Ectodermal cell (in vitro differentiated cells): ENCODE measurements around the gene SLC38A10.

ENCODE experiments used
- H3K27ac ChIP-seq: 2 replicates; pipeline ENCODE4 v1.7.0; 2013; ENCODE audit warnings: mild to moderate bottlenecking, low read depth, low read length; ENCODE audit not compliant: insufficient read depth, poor library complexity, severe bottlenecking
- H3K27me3 ChIP-seq: 2 replicates; pipeline ENCODE4 v1.7.0; 2013; ENCODE audit warnings: mild to moderate bottlenecking, low read length; ENCODE audit not compliant: insufficient read depth, control insufficient read depth, poor library complexity, severe bottlenecking
- H3K36me3 ChIP-seq: one replicate; pipeline ENCODE4 v1.7.0; 2013; ENCODE audit warnings: low read length; ENCODE audit not compliant: control insufficient read depth, insufficient read depth
- H3K4me1 ChIP-seq: one replicate; pipeline ENCODE4 v1.7.0; 2013; ENCODE audit warnings: low read length; ENCODE audit not compliant: control insufficient read depth, insufficient read depth
- H3K4me3 ChIP-seq: 2 replicates; pipeline ENCODE4 v1.7.0; 2013; ENCODE audit warnings: low read depth, low read length, control low read depth; ENCODE audit not compliant: insufficient read depth
- H3K9me3 ChIP-seq: 2 replicates; pipeline ENCODE4 v1.7.0; 2013; ENCODE audit warnings: mild to moderate bottlenecking, low read length, moderate library complexity; ENCODE audit not compliant: control insufficient read depth
- WGBS, 2 experiments: methylation state at CpG; one replicate each; pipeline ENCODE4 v1.1.7; 2013; ENCODE audit warnings: missing lambda C conversion rate in 2 of 2; 5-methylcytosine and 5-hydroxymethylcytosine counted together

The SLC38A10 gene

GRCh38 chr17:81261582-81262336 is 33.3 kb downstream of the SLC38A10 start:
- no peaks in the 10 kb centered on the region for H3K4me1 ChIP-seq
- no peaks in the 10 kb centered on the region for H3K9me3 ChIP-seq
- no peak overlapping the region for H3K4me3 ChIP-seq
- H3K27ac ChIP-seq: no peak overlapping the region
- 95% methylated on average over 36 of the region's 36 CpGs for WGBS, 2 experiments
- no peaks in the 10 kb centered on the region for H3K27me3 ChIP-seq
- H3K36me3 ChIP-seq: no peaks in the 10 kb centered on the region

GRCh38 chr17:81261096-81261495 is 34.0 kb downstream of the SLC38A10 start:
- 92 to 93% methylated on average over 18 of the region's 18 CpGs for WGBS, 2 experiments
- Histone ChIP-seq H3K4me1 (no peaks in the 10 kb centered on the region), H3K9me3 (no peaks in the 10 kb centered on the region), H3K27me3 (no peaks in the 10 kb centered on the region), H3K36me3 (no peaks in the 10 kb centered on the region), H3K27ac (no peak overlapping the region), H3K4me3 (no peak overlapping the region)

GRCh38 chr17:81260641-81261040 is 34.5 kb downstream of the SLC38A10 start:
- H3K4me3 ChIP-seq: no peak overlapping the region
- H3K4me1 ChIP-seq: no peaks in the 10 kb centered on the region
- H3K27ac ChIP-seq: no peak overlapping the region
- 95 to 96% methylated on average over 19 of the region's 19 CpGs for WGBS, 2 experiments
- H3K36me3 ChIP-seq: no peaks in the 10 kb centered on the region
- H3K27me3 ChIP-seq: no peaks in the 10 kb centered on the region
- no peaks in the 10 kb centered on the region for H3K9me3 ChIP-seq

GRCh38 chr17:81260171-81260570 is 34.9 kb downstream of the SLC38A10 start:
- no peak overlapping the region for H3K4me3 ChIP-seq
- 94% methylated on average over 17 of the region's 17 CpGs for WGBS, 2 experiments
- no peaks in the 10 kb centered on the region for H3K36me3 ChIP-seq
- no peaks in the 10 kb centered on the region for H3K27me3 ChIP-seq
- no peaks in the 10 kb centered on the region for H3K9me3 ChIP-seq
- peaks cover 3% of the 10 kb centered on the region for H3K4me1 ChIP-seq
- no peak overlapping the region for H3K27ac ChIP-seq

GRCh38 chr17:81259058-81259605 is 36.0 kb downstream of the SLC38A10 start:
- H3K27me3 ChIP-seq: no peaks in the 10 kb centered on the region
- H3K4me1 ChIP-seq: peaks cover 6% of the 10 kb centered on the region
- no peak overlapping the region for H3K27ac ChIP-seq
- no peaks in the 10 kb centered on the region for H3K9me3 ChIP-seq
- 93% methylated on average over 23 of the region's 23 CpGs for WGBS, 2 experiments
- H3K36me3 ChIP-seq: no peaks in the 10 kb centered on the region
- H3K4me3 ChIP-seq: no peak overlapping the region

- 85 to 87% methylated on average over 20 of the region's 20 CpGs for WGBS, 2 experiments
Observed at GRCh38 chr17:81258292-81258691, 36.8 kb downstream of the SLC38A10 start.

GRCh38 chr17:81257533-81257932 is 37.6 kb downstream of the SLC38A10 start:
- WGBS, 2 experiments: 94 to 96% methylated on average over 19 of the region's 19 CpGs
- Histone ChIP-seq H3K9me3 (no peaks in the 10 kb centered on the region), H3K4me3 (no peak overlapping the region), H3K36me3 (no peaks in the 10 kb centered on the region), H3K27me3 (no peaks in the 10 kb centered on the region), H3K27ac (no peak overlapping the region), H3K4me1 (peaks cover 11% of the 10 kb centered on the region)

More at GRCh38 chr17:81258292-81258691, 36.8 kb downstream of the SLC38A10 start:
- Histone ChIP-seq H3K27ac (no peak overlapping the region), H3K36me3 (no peaks in the 10 kb centered on the region), H3K4me3 (no peak overlapping the region), H3K9me3 (no peaks in the 10 kb centered on the region), H3K27me3 (no peaks in the 10 kb centered on the region), H3K4me1 (peaks cover 6% of the 10 kb centered on the region)

GRCh38 chr17:81256616-81257015 is 38.5 kb downstream of the SLC38A10 start:
- H3K27me3 ChIP-seq: no peaks in the 10 kb centered on the region
- no peak overlapping the region for H3K27ac ChIP-seq
- H3K4me1 ChIP-seq: peaks cover 20% of the 10 kb centered on the region
- 90 to 94% methylated on average over 12 of the region's 12 CpGs for WGBS, 2 experiments
- H3K4me3 ChIP-seq: no peak overlapping the region
- no peaks in the 10 kb centered on the region for H3K9me3 ChIP-seq
- H3K36me3 ChIP-seq: no peaks in the 10 kb centered on the region

- WGBS, 2 experiments: 59% methylated on average over 35 of the region's 35 CpGs
- no peaks in the 10 kb centered on the region for H3K36me3 ChIP-seq
- no peak overlapping the region for H3K4me3 ChIP-seq
- no peak overlapping the region for H3K27ac ChIP-seq
- H3K4me1 ChIP-seq: peaks cover 23% of the 10 kb centered on the region
- H3K9me3 ChIP-seq: no peaks in the 10 kb centered on the region
- no peaks in the 10 kb centered on the region for H3K27me3 ChIP-seq
Observed at GRCh38 chr17:81254955-81255717, 40.0 kb downstream of the SLC38A10 start.
